Peyer's patch (tissue), 4 donors: Measurements from ENCODE around the gene TKFC.

Source experiments
- POLR2A ChIP-seq, 2 donors: fragments of 450-650 bp; IDR thresholded peaks; one replicate each; pipeline ENCODE4 v1.5.1; 2017; ENCODE audit warnings: antibody characterized with exemption in 2 of 2, mild to moderate bottlenecking in 2 of 2, moderate library complexity in 2 of 2
- TF ChIP-seq, protein P1 (sequence below), 6 experiments: fragments of 450-650 bp in 4 of 6; fragments of 200-600 bp in 2 of 6; sonication (generic) in 1 of 6; IDR thresholded peaks; one replicate each; pipeline ENCODE4 v1.5.1; 2017 to 2019; ENCODE audit warnings: antibody characterized with exemption in 6 of 6, mild to moderate bottlenecking in 3 of 6, moderate library complexity in 1 of 6

DNA sequence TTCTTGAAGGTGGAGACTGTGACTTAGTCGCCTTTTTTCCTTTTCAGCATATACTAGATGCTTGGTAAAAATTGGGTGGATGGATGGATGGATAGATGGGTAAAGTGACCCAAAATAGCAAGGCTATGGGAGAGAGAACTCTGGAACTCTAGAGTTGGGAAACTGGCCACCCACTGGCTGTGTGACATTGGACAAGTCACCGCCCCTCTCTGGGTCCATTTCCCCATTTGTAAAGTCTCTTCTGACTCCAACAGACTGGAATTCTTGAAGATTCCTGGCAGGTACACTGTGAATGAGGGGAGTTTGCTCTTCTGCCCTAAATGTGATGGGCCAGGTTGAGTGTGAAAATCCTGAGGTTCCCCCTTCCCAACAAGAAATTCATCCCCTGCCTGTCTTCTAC lies 8.0 kb downstream of the TKFC start:
- TF ChIP-seq, protein P1, sequence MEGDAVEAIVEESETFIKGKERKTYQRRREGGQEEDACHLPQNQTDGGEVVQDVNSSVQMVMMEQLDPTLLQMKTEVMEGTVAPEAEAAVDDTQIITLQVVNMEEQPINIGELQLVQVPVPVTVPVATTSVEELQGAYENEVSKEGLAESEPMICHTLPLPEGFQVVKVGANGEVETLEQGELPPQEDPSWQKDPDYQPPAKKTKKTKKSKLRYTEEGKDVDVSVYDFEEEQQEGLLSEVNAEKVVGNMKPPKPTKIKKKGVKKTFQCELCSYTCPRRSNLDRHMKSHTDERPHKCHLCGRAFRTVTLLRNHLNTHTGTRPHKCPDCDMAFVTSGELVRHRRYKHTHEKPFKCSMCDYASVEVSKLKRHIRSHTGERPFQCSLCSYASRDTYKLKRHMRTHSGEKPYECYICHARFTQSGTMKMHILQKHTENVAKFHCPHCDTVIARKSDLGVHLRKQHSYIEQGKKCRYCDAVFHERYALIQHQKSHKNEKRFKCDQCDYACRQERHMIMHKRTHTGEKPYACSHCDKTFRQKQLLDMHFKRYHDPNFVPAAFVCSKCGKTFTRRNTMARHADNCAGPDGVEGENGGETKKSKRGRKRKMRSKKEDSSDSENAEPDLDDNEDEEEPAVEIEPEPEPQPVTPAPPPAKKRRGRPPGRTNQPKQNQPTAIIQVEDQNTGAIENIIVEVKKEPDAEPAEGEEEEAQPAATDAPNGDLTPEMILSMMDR (IDR thresholded peaks at IDR 0.05) = no peak
- TF ChIP-seq POLR2A (IDR thresholded peaks at IDR 0.05) = no peak
